Pancreas (tissue), 10 donors: ENCODE results near the gene ZFP90. TPM values are rescaled to one million over a fixed set of nuclear protein-coding genes. Genes with fewer than 3 reads are reported as not detected.

Experiments
- ATAC-seq, 4 donors: fragments of 200-7000 bp; cut with Tn5 transposase; one replicate each; pipeline versions ENCODE4 v1.8.0 to v1.9.1; 2020; ENCODE audit warnings: mild to moderate bottlenecking in 4 of 4, moderate library complexity in 4 of 4
- DNase-seq, 6 donors: peaks; one replicate each; pipeline ENCODE4 v3.0.0-alpha.2; 2020
- FAIRE-seq: peaks from 2 replicates; lab custom pipeline; 2012; peaks lifted over from hg19 to GRCh38; lab: Jason Lieb, UNC
- H3K27ac ChIP-seq, 4 donors: fragments of 200-600 bp; sonication (generic); 1 replicate in 3 of 4; 2 replicates in 1 of 4; pipeline versions ENCODE4 v1.5.0 to v1.8.0; 2020
- H3K27me3 ChIP-seq, 4 donors: fragments of 200-600 bp; one replicate each; pipeline ENCODE4 v1.8.0; 2021
- H3K36me3 ChIP-seq, 3 donors: fragments of 200-600 bp; sonication (generic) in 1 of 3; one replicate each; pipeline versions ENCODE4 v1.5.0 to v1.8.0; 2020 to 2021
- H3K4me1 ChIP-seq, 3 donors: fragments of 200-600 bp; one replicate each; pipeline ENCODE4 v1.8.0; 2021
- H3K4me3 ChIP-seq, 4 donors: fragments of 200-600 bp; sonication (generic) in 2 of 4; one replicate each; pipeline versions ENCODE4 v1.5.0 to v1.8.0; 2020 to 2021
- H3K9me3 ChIP-seq, 4 donors: fragments of 200-600 bp; one replicate each; pipeline ENCODE4 v1.8.0; 2021
- CTCF ChIP-seq, 4 donors: fragments of 200-600 bp; sonication (generic) in 3 of 4; IDR thresholded peaks; one replicate each; pipeline versions ENCODE4 v1.5.0 to v1.8.0; 2021; ENCODE audit warnings: antibody characterized with exemption in 4 of 4
- WGBS, 2 donors: extraction: QIAGEN DNeasy Blood & Tissue Kit; methylation state at CpG; one replicate each; pipeline ENCODE4 v1.1.7; 2013; 5-methylcytosine and 5-hydroxymethylcytosine counted together
- intact Hi-C, 3 donors: fragments of 100-400 bp; cut with DNase I; formaldehyde crosslinking; loops; one replicate each; pipeline versions ENCODE4 v1.11.1 to v1.14.2; 2022
- polyA plus RNA-seq, 2 donors: library from polyadenylated mRNA; stranded (reverse); fragments of 200-250 nt; gene quantifications; one replicate each; pipeline ENCODE4 v1.2.3, GENCODE V29; 2013
- total RNA-seq, 6 donors: library from RNA; stranded (reverse); fragmentation: NEBNext Ultra II Directional in 4 of 6; extraction: Animal tissue kit (Norgen Biotek cat#: 25700) in 4 of 6; gene quantifications; one replicate each; pipeline versions ENCODE4 v1.2.1 to v1.2.4, GENCODE V29; 2021 to 2023
- donor health status: healthy with polysubstance abuse.
- donor health status: DM: no; HTN: no; CAD: no; lungs with moderate emphysema.
- donor health status: DM: no; HTN: no; CAD: no.
- donor health status: control.
- donor health status: control.
- donor health status: Bipolar disorder and iron deficiency.
- donor health status: DM: yes; HTN: yes; CAD: no.
- donor health status: DM: no; HTN: no; CAD: no.
- donor health status: DM: no; HTN: no; CAD: no.
- donor health status: DM: yes; HTN: yes; CAD: no.

The ZFP90 gene
- total and polyA plus RNA-seq, 8 donors, result 5.4 to 15.3 (median 9.1) TPM

GRCh38 chr16:68508641-68509240 lies 30.4 kb upstream of the ZFP90 start:
- WGBS, 2 donors, result 79 to 83% methylated on average over 7 of the region's 7 CpGs
- ATAC-seq, result no peak
- no peaks in the 10 kb centered on the region for H3K36me3 ChIP-seq
- no peaks in the 10 kb centered on the region for H3K9me3 ChIP-seq
- H3K27ac ChIP-seq, result no peak overlapping the region
- H3K4me1 ChIP-seq, result peaks cover 0 to 3% (median 0%) of the 10 kb centered on the region in 3 donors
- FAIRE-seq, result no peak
- no peaks in the 10 kb centered on the region for H3K27me3 ChIP-seq
- intact Hi-C loops, result loop anchor here (5.0 to 10.0 kb wide), 2 partner anchors 111 to 114 kb away; no protein-coding TSS in a partner anchor
- H3K4me3 ChIP-seq, result no peak overlapping the region
- peak in 1 of 6 donors; percentile 17 for DNase-seq
- no peak for TF ChIP-seq CTCF (IDR thresholded peaks at IDR 0.05)

GRCh38 chr16:68509381-68509780 lies 29.7 kb upstream of the ZFP90 start:
- WGBS, 2 donors, result 79 to 86% methylated on average over 6 of the region's 6 CpGs
- DNase-seq, result peak in 1 of 6 donors; percentile 41
- Histone ChIP-seq H3K4me3 (no peak overlapping the region), H3K9me3 (no peaks in the 10 kb centered on the region), H3K27ac (no peak overlapping the region), H3K27me3 (no peaks in the 10 kb centered on the region), H3K36me3 (no peaks in the 10 kb centered on the region), H3K4me1 (peaks cover 0 to 3% (median 0%) of the 10 kb centered on the region in 3 donors)
- ATAC-seq, result peak in 1 of 4 donors; percentile 4
- intact Hi-C loops, result loop anchor here (5.0 to 10.0 kb wide), 2 partner anchors 112 to 115 kb away; no protein-coding TSS in a partner anchor
- no peak for TF ChIP-seq CTCF (IDR thresholded peaks at IDR 0.05)
- FAIRE-seq, result no peak

- Histone ChIP-seq H3K27me3 (no peaks in the 10 kb centered on the region), H3K27ac (no peak overlapping the region), H3K4me3 (peak overlapping the region in 1 of 4 donors; percentile 10), H3K36me3 (no peaks in the 10 kb centered on the region), H3K9me3 (no peaks in the 10 kb centered on the region), H3K4me1 (peaks cover 0 to 3% (median 0%) of the 10 kb centered on the region in 3 donors)
- ATAC-seq, result no peak
- intact Hi-C loops, result no loop called here
- no peak for FAIRE-seq
- 84 to 87% methylated on average over 3 of the region's 3 CpGs for WGBS, 2 donors
- DNase-seq, result no peak
- TF ChIP-seq CTCF (IDR thresholded peaks at IDR 0.05), result no peak
Observed at GRCh38 chr16:68510775-68511174, 28.3 kb upstream of the ZFP90 start.

- no peak for FAIRE-seq
- H3K27me3 ChIP-seq, result no peaks in the 10 kb centered on the region
- H3K36me3 ChIP-seq, result no peaks in the 10 kb centered on the region
- intact Hi-C loops, result no loop called here
- H3K4me1 ChIP-seq, result peaks cover 0 to 3% (median 0%) of the 10 kb centered on the region in 3 donors
- H3K4me3 ChIP-seq, result no peak overlapping the region
- no peak overlapping the region for H3K27ac ChIP-seq
- no peak for TF ChIP-seq CTCF (IDR thresholded peaks at IDR 0.05)
- DNase-seq, result peak in 1 of 6 donors; percentile 13
- H3K9me3 ChIP-seq, result no peaks in the 10 kb centered on the region
- WGBS, 2 donors, result 74% methylated on average over 8 of the region's 8 CpGs
- ATAC-seq, result no peak
Observed at GRCh38 chr16:68512183-68512582, 26.9 kb upstream of the ZFP90 start.

GRCh38 chr16:68512742-68513141 lies 26.3 kb upstream of the ZFP90 start:
- intact Hi-C loops, result no loop called here
- H3K9me3 ChIP-seq, result no peaks in the 10 kb centered on the region
- no peak for TF ChIP-seq CTCF (IDR thresholded peaks at IDR 0.05)
- H3K36me3 ChIP-seq, result no peaks in the 10 kb centered on the region
- peaks cover 0 to 3% (median 0%) of the 10 kb centered on the region in 3 donors for H3K4me1 ChIP-seq
- no peak overlapping the region for H3K27ac ChIP-seq
- H3K27me3 ChIP-seq, result no peaks in the 10 kb centered on the region
- ATAC-seq (no peak), DNase-seq (no peak), FAIRE-seq (no peak)
- WGBS, 2 donors, result 91 to 94% methylated on average over 1 of the region's 1 CpG
- H3K4me3 ChIP-seq, result no peak overlapping the region
